Stomach (tissue), 9 donors: ENCODE measurements around the gene ISCA2. TPM values are rescaled to one million over a fixed set of nuclear protein-coding genes. Genes with fewer than 3 reads are reported as not detected.

Source experiments
- DNase-seq, 2 donors: peaks; one replicate each; pipeline versions ENCODE4 v3.0.0 to v3.0.0-alpha.2; 2013 to 2019
- H3K27ac ChIP-seq, 5 donors: fragments of 200-600 bp in 4 of 5; sonication (generic) in 4 of 5; one replicate each; pipeline ENCODE4 v1.5.1; 2013 to 2019; ENCODE audit warnings: mild to moderate bottlenecking in 1 of 5, moderate library complexity in 1 of 5
- H3K27me3 ChIP-seq, 3 donors: fragments of 200-600 bp; sonication (generic); one replicate each; pipeline ENCODE4 v1.5.1; 2017 to 2019; ENCODE audit warnings: mixed run types in 1 of 3
- H3K36me3 ChIP-seq, 4 donors: fragments of 200-600 bp; sonication (generic); 1 replicate in 3 of 4; 2 replicates in 1 of 4; pipeline ENCODE4 v1.5.1; 2016 to 2019
- H3K4me1 ChIP-seq, 4 donors: fragments of 200-600 bp; sonication (generic); one replicate each; pipeline ENCODE4 v1.5.1; 2016 to 2019
- H3K4me3 ChIP-seq, 4 donors: fragments of 200-600 bp; sonication (generic) in 3 of 4; one replicate each; pipeline ENCODE4 v1.5.1; 2016 to 2019; ENCODE audit warnings: mild to moderate bottlenecking in 1 of 4
- H3K9me3 ChIP-seq, 4 donors: fragments of 200-600 bp; sonication (generic); one replicate each; pipeline ENCODE4 v1.5.1; 2016 to 2019
- EP300 ChIP-seq: sonication (generic); formaldehyde crosslinking; IDR thresholded peaks from one replicate; pipeline ENCODE4 v1.6.1; 2017; ENCODE audit warnings: antibody characterized with exemption
- POLR2A ChIP-seq, 4 donors: fragments of 450-650 bp; IDR thresholded peaks; one replicate each; pipeline ENCODE4 v1.6.1; 2016; ENCODE audit warnings: antibody characterized with exemption in 4 of 4, control low read depth in 2 of 4, mild to moderate bottlenecking in 1 of 4, moderate library complexity in 1 of 4
- POLR2AphosphoS5 ChIP-seq, 3 donors: sonication (generic); formaldehyde crosslinking; IDR thresholded peaks; one replicate each; pipeline ENCODE4 v1.6.1; 2016; ENCODE audit warnings: antibody characterized with exemption in 3 of 3
- WGBS, 5 donors: extraction: QIAGEN DNeasy Blood & Tissue Kit in 3 of 5; methylation state at CpG; one replicate each; pipeline versions ENCODE4 v1.1.5 to v1.1.7; 2013 to 2018; 5-methylcytosine and 5-hydroxymethylcytosine counted together
- intact Hi-C: fragments of 100-400 bp; cut with DNase I; formaldehyde crosslinking; loops from one replicate; pipeline ENCODE4 v1.15.1; 2023; ENCODE audit warnings: low total_unique reads
- polyA plus RNA-seq, 3 donors: library from polyadenylated mRNA; stranded (reverse); fragments of 200-250 nt; gene quantifications; one replicate each; pipeline ENCODE4 v1.2.3, GENCODE V29; 2013
- total RNA-seq, 5 donors: library from RNA; depleted of rRNA; stranded (reverse); fragments of >200 nt; gene quantifications; one replicate each; pipeline versions ENCODE4 v1.1.0 to v1.2.3, GENCODE V29; 2014 to 2016
- TF ChIP-seq, protein P1 (sequence below), 7 experiments: fragments of 450-650 bp in 4 of 7; fragments of 200-600 bp in 3 of 7; sonication (generic) in 3 of 7; IDR thresholded peaks; one replicate each; pipeline ENCODE4 v1.5.1; 2016 to 2019; ENCODE audit warnings: antibody characterized with exemption in 7 of 7, control low read depth in 2 of 7, mild to moderate bottlenecking in 1 of 7
- donor health status: healthy with polysubstance abuse.
- donor health status: Bipolar disorder and iron deficiency.
- donor health status: healthy.

The ISCA2 gene
- total and polyA plus RNA-seq, 8 donors: 15.2 to 34.3 (median 25.0) TPM; not detected in 2

DNA sequence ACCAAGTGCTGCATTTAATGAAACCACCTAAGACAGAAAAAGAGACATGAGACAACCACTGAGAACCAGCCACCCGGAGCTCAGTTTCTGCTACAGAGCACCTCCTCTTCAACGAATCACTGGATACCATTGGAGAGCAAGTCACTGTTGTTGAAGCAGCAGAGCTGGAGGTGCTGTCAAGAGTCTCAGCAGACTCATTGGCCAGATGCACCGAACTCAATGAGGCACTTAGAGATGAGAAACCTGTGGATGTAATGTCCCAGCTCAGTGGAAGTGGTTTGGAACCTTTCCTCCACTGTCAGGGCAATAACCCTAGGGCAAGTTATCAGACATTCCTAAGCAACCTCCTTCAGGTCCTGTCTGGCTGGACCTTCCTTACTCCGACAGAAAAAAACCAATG is 13.5 kb upstream of the ISCA2 start:
- Histone ChIP-seq H3K27ac (no peak overlapping the region), H3K4me3 (no peak overlapping the region), H3K36me3 (peaks cover 48 to 94% (median 90%) of the 10 kb centered on the region in 4 donors), H3K27me3 (no peaks in the 10 kb centered on the region), H3K4me1 (no peaks in the 10 kb centered on the region), H3K9me3 (no peaks in the 10 kb centered on the region)
- WGBS, 5 donors: 84 to 92% (median 87%) methylated on average over 4 of the region's 4 CpGs
- no peak for DNase-seq
- intact Hi-C loops: no loop called here
- TF ChIP-seq POLR2AphosphoS5 (IDR thresholded peaks at IDR 0.05) (no peak), EP300 (no peak), POLR2A (IDR thresholded peaks at IDR 0.05) (no peak)
- TF ChIP-seq, protein P1, sequence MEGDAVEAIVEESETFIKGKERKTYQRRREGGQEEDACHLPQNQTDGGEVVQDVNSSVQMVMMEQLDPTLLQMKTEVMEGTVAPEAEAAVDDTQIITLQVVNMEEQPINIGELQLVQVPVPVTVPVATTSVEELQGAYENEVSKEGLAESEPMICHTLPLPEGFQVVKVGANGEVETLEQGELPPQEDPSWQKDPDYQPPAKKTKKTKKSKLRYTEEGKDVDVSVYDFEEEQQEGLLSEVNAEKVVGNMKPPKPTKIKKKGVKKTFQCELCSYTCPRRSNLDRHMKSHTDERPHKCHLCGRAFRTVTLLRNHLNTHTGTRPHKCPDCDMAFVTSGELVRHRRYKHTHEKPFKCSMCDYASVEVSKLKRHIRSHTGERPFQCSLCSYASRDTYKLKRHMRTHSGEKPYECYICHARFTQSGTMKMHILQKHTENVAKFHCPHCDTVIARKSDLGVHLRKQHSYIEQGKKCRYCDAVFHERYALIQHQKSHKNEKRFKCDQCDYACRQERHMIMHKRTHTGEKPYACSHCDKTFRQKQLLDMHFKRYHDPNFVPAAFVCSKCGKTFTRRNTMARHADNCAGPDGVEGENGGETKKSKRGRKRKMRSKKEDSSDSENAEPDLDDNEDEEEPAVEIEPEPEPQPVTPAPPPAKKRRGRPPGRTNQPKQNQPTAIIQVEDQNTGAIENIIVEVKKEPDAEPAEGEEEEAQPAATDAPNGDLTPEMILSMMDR (IDR thresholded peaks at IDR 0.05): no peak

GRCh38 chr14:74482571-74482970 is 11.0 kb upstream of the ISCA2 start:
- Histone ChIP-seq H3K36me3 (peaks cover 48 to 88% (median 84%) of the 10 kb centered on the region in 4 donors), H3K9me3 (no peaks in the 10 kb centered on the region), H3K27me3 (no peaks in the 10 kb centered on the region), H3K4me3 (no peak overlapping the region), H3K27ac (no peak overlapping the region), H3K4me1 (peaks cover 0 to 2% (median 0%) of the 10 kb centered on the region in 4 donors)
- no peak for DNase-seq
- 86 to 96% (median 88%) methylated on average over 3 of the region's 3 CpGs for WGBS, 5 donors
- no peak for TF ChIP-seq EP300
- no peak for TF ChIP-seq POLR2A (IDR thresholded peaks at IDR 0.05)
- TF ChIP-seq, protein P1 (IDR thresholded peaks at IDR 0.05): no peak
- no peak for TF ChIP-seq POLR2AphosphoS5 (IDR thresholded peaks at IDR 0.05)
- intact Hi-C loops: no loop called here

- no peak for TF ChIP-seq POLR2AphosphoS5 (IDR thresholded peaks at IDR 0.05)
- TF ChIP-seq POLR2A (IDR thresholded peaks at IDR 0.05): no peak
- TF ChIP-seq, protein P1 (IDR thresholded peaks at IDR 0.05): no peak
- no peak for TF ChIP-seq EP300
- Histone ChIP-seq H3K4me3 (no peak overlapping the region), H3K27ac (no peak overlapping the region), H3K27me3 (no peaks in the 10 kb centered on the region), H3K36me3 (peaks cover 48 to 90% (median 81%) of the 10 kb centered on the region in 4 donors), H3K9me3 (no peaks in the 10 kb centered on the region), H3K4me1 (peaks cover 0 to 10% (median 0%) of the 10 kb centered on the region in 4 donors)
- no peak for DNase-seq
- intact Hi-C loops: no loop called here
These were observed 10.2 kb upstream of the ISCA2 start for GRCh38 chr14:74483321-74483720.

DNA sequence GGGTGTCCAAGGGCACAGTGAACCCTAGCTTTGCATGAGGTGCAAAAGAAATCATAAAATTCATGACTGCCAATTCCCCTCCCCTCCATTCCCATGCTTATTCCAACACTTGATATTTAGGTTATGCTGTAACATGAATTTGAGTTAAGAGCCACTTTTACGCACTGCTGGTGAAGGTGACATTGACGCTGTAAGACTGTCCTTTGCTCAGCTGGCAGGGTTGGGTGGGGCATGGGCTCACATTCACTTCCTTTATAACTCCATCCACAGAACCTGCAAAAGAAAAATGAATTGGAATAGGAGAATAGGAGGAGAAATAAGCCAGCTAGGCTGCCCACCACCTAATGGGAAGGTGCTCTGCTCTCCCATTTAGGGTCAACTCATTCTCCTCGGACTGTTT is 7.4 kb upstream of the ISCA2 start:
- Histone ChIP-seq H3K36me3 (peaks cover 31 to 63% (median 53%) of the 10 kb centered on the region in 4 donors), H3K9me3 (no peaks in the 10 kb centered on the region), H3K27ac (no peak overlapping the region), H3K4me1 (peaks cover 9 to 38% (median 15%) of the 10 kb centered on the region in 4 donors), H3K4me3 (no peak overlapping the region), H3K27me3 (no peaks in the 10 kb centered on the region)
- 70 to 89% (median 78%) methylated on average over 3 of the region's 3 CpGs for WGBS, 5 donors
- no peak for TF ChIP-seq POLR2A (IDR thresholded peaks at IDR 0.05)
- TF ChIP-seq, protein P1 (IDR thresholded peaks at IDR 0.05): no peak
- TF ChIP-seq POLR2AphosphoS5 (IDR thresholded peaks at IDR 0.05): no peak
- no peak for TF ChIP-seq EP300
- intact Hi-C loops: no loop called here
- DNase-seq: no peak
